ENCODE data around the gene SNX11.

GRCh38 chr17:48148029-48148770, 40.6 kb downstream of the SNX11 start:
- TF ChIP-seq POLR2A (IDR thresholded peaks at IDR 0.05) = no peak
- TF ChIP-seq CTCF (IDR thresholded peaks at IDR 0.05) = no peak
- TF ChIP-seq POLR2AphosphoS5 (IDR thresholded peaks at IDR 0.05) = no peak
- no peak for TF ChIP-seq EP300 (IDR thresholded peaks at IDR 0.05)

Data from stomach (tissue), 4 donors.